Subcutaneous abdominal adipose tissue (tissue), 5 donors: ENCODE measurements around the gene ACKR3.

ENCODE experiments used
- H3K27ac ChIP-seq: one replicate; pipeline ENCODE4 v1.7.0; 2013; ENCODE audit warnings: low read depth, mild to moderate bottlenecking, inconsistent platforms, low read length, moderate library complexity
- H3K27me3 ChIP-seq, 5 donors: one replicate each; pipeline ENCODE4 v1.7.0; 2013; ENCODE audit warnings: low read length in 5 of 5, inconsistent platforms in 1 of 5; ENCODE audit not compliant: control insufficient read depth in 5 of 5, insufficient read depth in 4 of 5
- H3K36me3 ChIP-seq, 5 donors: one replicate each; pipeline ENCODE4 v1.7.0; 2013; ENCODE audit warnings: low read length in 5 of 5; ENCODE audit not compliant: control insufficient read depth in 5 of 5, insufficient read depth in 5 of 5
- H3K4me1 ChIP-seq, 5 donors: one replicate each; pipeline ENCODE4 v1.7.0; 2013; ENCODE audit warnings: low read length in 5 of 5, mild to moderate bottlenecking in 3 of 5, moderate library complexity in 1 of 5; ENCODE audit not compliant: control insufficient read depth in 5 of 5, insufficient read depth in 5 of 5
- H3K4me3 ChIP-seq, 5 donors: one replicate each; pipeline ENCODE4 v1.7.0; 2013; ENCODE audit warnings: low read length in 5 of 5, low read depth in 1 of 5
- H3K9ac ChIP-seq, 5 donors: one replicate each; pipeline ENCODE4 v1.7.0; 2013; ENCODE audit warnings: low read length in 5 of 5, mild to moderate bottlenecking in 4 of 5, moderate library complexity in 3 of 5
- H3K9me3 ChIP-seq, 5 donors: one replicate each; pipeline ENCODE4 v1.7.0; 2013; ENCODE audit warnings: low read length in 5 of 5; ENCODE audit not compliant: control insufficient read depth in 5 of 5
- donor health status: healthy.
- donor health status: healthy.
- donor health status: healthy.
- donor health status: healthy.
- donor health status: healthy.

ACKR3 gene

DNA sequence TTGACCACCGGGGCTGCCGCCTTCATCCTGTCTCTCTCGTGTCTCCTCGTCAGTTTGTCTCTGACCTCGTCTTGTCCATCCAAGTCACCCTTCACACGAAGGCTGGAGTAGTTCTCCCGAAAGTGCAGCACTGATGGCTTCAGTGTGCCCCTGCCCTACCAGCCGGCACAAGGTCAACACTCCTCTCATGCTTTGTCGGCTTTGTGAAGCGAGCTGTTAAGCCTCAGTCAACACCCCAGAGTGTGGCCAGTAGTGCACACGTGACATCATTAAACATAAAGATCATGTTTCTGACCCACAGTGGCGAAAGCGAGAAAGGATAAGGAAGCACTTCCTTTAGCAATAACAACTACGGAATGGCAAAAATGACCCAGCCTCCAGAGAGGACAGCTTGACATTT lies 23.2 kb downstream of the ACKR3 start:
- H3K9me3 ChIP-seq = peaks cover 0 to 4% (median 0%) of the 10 kb centered on the region in 5 donors
- no peaks in the 10 kb centered on the region for H3K27me3 ChIP-seq
- H3K9ac ChIP-seq = no peak overlapping the region
- no peak overlapping the region for H3K4me3 ChIP-seq
- no peak overlapping the region for H3K27ac ChIP-seq
- H3K4me1 ChIP-seq = no peaks in the 10 kb centered on the region
- H3K36me3 ChIP-seq = no peaks in the 10 kb centered on the region

DNA sequence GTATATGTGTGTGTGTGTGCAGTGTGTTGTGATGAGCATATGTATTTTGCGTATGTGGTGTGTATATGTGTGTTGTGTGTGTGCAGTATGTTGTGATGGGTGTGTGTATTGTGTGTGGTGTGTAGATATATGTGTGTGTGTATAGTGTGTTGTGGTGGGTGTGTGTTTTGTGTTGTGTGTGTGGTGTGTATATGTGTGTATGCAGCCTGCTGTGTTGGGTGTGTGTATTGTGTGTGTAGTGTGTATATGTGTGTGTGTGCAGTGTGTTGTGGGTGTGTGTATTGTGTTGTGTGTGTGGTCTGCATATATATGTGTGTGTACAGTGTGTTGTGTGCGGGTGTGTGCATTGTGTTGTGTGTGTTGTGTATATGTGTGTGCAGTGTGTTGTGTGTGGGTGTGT lies 23.9 kb downstream of the ACKR3 start:
- no peak overlapping the region for H3K27ac ChIP-seq
- peaks cover 0 to 4% (median 0%) of the 10 kb centered on the region in 5 donors for H3K9me3 ChIP-seq
- no peaks in the 10 kb centered on the region for H3K36me3 ChIP-seq
- no peaks in the 10 kb centered on the region for H3K4me1 ChIP-seq
- H3K4me3 ChIP-seq = no peak overlapping the region
- H3K27me3 ChIP-seq = no peaks in the 10 kb centered on the region
- H3K9ac ChIP-seq = no peak overlapping the region

DNA sequence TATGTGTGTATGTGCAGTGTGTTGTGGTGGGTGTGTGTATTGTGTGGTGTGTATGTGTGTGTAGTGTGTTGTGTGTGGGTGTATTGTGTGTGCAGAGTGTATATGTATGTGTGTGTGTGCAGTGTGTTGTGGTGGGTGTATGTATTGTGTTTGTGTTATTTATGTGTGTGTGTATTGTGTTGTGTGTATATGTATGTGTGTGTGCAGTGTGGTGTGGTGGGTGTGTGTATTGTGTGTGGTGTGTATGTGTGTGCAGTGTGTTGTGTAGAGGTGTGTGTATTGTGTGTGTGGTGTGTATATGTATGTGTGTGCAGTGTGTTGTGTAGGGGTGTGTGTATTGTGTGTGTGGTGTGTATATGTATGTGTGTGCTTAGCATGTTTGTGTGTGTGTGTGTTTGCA lies 24.3 kb downstream of the ACKR3 start:
- Histone ChIP-seq H3K36me3 (no peaks in the 10 kb centered on the region), H3K4me3 (no peak overlapping the region), H3K9ac (no peak overlapping the region), H3K27ac (no peak overlapping the region), H3K4me1 (no peaks in the 10 kb centered on the region), H3K27me3 (no peaks in the 10 kb centered on the region), H3K9me3 (peaks cover 0 to 4% (median 0%) of the 10 kb centered on the region in 5 donors)

DNA sequence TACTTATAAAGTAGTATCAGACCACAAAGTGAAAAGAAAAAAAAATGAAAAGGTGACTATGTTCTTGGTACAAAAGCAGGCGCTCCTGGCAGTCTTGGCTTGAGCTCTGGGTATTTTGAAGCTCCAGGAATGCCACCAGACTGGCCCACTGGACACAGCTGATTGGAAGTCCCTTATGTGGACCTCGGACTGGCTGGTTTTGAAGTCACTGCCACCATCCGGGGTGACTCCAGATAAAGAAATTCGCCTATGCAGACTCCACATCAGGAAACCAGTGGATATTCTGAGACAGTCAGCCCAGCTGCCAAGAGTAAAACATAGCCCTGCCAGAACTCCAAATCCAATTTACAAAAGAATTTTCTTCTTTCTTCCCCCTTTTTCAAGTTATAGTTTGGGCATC lies 28.0 kb downstream of the ACKR3 start:
- peaks cover 0 to 2% (median 0%) of the 10 kb centered on the region in 5 donors for H3K9me3 ChIP-seq
- H3K36me3 ChIP-seq = no peaks in the 10 kb centered on the region
- no peaks in the 10 kb centered on the region for H3K27me3 ChIP-seq
- no peak overlapping the region for H3K9ac ChIP-seq
- no peak overlapping the region for H3K27ac ChIP-seq
- no peaks in the 10 kb centered on the region for H3K4me1 ChIP-seq
- no peak overlapping the region for H3K4me3 ChIP-seq

DNA sequence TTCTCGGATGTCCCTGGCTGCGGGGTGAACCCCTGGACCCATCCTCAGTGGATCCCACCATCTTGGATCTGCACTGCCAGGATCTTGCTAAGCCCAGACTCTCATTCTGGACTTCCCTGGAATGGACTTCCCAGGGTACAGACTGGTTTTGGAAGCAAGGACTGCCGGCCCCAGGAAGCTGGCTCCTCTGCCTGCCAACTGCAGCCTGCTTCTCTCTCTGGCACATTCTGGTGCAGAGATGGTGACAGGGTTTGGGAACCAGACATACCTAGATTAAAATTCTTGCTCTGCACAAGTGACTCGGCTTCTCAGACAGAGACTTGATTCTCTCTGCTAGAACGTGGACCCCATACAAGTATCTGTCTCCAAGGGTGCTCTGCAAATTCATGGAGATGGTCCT lies 29.4 kb downstream of the ACKR3 start:
- no peak overlapping the region for H3K4me3 ChIP-seq
- H3K4me1 ChIP-seq = no peaks in the 10 kb centered on the region
- H3K9ac ChIP-seq = no peak overlapping the region
- no peaks in the 10 kb centered on the region for H3K36me3 ChIP-seq
- no peaks in the 10 kb centered on the region for H3K27me3 ChIP-seq
- H3K27ac ChIP-seq = no peak overlapping the region
- peaks cover 0 to 2% (median 0%) of the 10 kb centered on the region in 5 donors for H3K9me3 ChIP-seq

DNA sequence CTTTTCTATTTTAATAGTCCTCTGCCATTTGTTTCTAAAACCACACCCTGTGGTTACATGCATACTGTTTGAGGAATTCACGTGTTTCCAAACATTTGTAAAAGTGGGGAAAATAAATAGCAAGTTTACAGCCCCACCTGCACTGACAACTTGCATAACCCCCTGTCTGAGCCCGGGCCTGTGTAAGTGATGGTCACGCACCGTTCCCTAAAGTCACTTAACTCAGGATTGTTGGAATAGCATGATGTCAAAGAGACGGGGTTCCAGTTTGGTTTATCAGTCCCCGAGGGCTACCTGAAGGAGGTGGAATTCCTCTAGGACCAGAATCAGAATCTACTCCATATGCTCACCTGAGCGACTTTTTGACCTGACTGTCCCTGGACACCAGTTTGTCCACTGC lies 30.5 kb downstream of the ACKR3 start:
- H3K9ac ChIP-seq = no peak overlapping the region
- no peak overlapping the region for H3K27ac ChIP-seq
- no peaks in the 10 kb centered on the region for H3K27me3 ChIP-seq
- no peak overlapping the region for H3K4me3 ChIP-seq
- peaks cover 0 to 2% (median 0%) of the 10 kb centered on the region in 5 donors for H3K9me3 ChIP-seq
- H3K4me1 ChIP-seq = no peaks in the 10 kb centered on the region
- H3K36me3 ChIP-seq = no peaks in the 10 kb centered on the region

DNA sequence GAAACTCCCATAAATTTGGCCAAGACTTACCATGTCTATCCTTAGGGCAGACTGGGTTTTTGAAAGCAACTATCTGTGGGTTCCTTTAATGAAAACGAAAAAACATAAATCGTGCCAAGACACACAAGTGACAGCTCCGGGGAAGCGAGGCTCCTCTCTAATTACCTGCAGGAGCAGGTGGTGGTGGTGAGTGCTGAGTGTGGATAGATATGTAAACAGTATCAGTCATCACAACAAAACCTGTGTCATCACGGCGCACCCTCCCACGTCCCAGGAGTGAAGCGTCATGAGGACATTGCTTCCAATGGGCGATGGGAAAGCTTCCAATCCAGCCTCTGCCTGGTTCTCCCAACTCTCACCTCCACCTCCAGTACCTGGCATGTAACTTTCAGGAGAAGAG lies 31.3 kb downstream of the ACKR3 start:
- H3K9me3 ChIP-seq = no peaks in the 10 kb centered on the region
- no peaks in the 10 kb centered on the region for H3K36me3 ChIP-seq
- no peaks in the 10 kb centered on the region for H3K4me1 ChIP-seq
- no peak overlapping the region for H3K27ac ChIP-seq
- H3K4me3 ChIP-seq = no peak overlapping the region
- no peak overlapping the region for H3K9ac ChIP-seq
- no peaks in the 10 kb centered on the region for H3K27me3 ChIP-seq

DNA sequence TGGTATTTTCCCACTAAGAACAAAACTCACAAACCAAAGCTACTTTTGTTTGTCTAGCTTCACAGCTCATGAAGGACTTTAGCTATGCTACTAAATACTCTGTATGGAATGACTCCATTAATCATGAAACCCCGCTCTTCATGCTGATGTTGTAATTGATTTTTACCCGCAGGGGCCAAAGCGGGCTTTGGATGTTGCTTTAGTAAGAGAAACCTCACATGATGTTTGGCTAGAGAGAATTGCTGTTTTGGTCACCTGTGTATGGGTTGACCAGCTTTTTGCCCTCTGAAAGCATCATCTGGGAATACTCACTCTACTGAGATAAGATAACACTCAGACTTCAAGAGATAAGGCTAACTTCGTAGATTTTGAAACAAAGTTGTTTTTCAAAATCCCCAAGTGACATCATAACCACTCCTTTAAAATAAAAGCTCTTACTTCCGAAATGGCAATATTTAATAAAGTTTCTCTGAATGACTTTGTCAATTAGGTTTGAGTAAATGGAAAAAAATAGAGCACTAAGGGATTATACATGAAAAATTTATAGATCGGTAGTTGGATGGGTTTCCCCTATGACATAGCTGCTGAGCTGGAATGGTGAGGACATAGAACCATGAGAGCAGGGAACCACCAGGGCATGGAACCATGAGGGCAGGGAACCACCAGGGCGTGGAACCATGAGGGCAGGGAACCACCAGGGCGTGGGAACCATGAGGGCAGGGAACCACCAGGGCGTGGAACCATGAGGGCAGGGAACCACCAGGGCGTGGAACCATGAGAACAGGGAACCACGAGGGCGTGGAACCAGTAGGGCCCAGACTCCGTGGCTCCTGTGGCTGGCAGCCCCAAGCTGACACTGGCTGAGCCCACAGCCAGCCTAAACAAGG lies 31.9 kb downstream of the ACKR3 start:
- no peaks in the 10 kb centered on the region for H3K9me3 ChIP-seq
- H3K27ac ChIP-seq = no peak overlapping the region
- no peaks in the 10 kb centered on the region for H3K36me3 ChIP-seq
- H3K4me3 ChIP-seq = no peak overlapping the region
- no peak overlapping the region for H3K9ac ChIP-seq
- H3K4me1 ChIP-seq = no peaks in the 10 kb centered on the region
- peaks cover 0 to 2% (median 0%) of the 10 kb centered on the region in 5 donors for H3K27me3 ChIP-seq

DNA sequence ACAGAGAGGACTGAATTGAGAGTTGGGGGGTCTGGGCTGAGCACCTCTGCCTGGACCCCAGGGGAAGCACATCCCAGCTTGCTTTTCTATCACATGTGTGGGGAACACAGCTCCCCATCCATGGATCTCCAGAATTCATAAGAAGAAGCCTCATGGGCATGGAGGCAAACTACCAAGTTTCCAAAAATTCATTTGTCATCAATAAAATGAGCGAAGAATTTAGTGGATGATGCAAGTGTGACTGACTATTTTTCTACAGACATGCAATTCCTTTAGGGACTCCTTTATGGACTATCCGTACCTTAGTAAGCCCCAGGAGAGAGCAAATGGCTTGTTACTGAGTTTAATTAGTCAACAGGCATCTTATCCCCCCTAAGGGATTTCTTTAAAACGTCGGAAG lies 33.1 kb downstream of the ACKR3 start:
- no peak overlapping the region for H3K9ac ChIP-seq

DNA sequence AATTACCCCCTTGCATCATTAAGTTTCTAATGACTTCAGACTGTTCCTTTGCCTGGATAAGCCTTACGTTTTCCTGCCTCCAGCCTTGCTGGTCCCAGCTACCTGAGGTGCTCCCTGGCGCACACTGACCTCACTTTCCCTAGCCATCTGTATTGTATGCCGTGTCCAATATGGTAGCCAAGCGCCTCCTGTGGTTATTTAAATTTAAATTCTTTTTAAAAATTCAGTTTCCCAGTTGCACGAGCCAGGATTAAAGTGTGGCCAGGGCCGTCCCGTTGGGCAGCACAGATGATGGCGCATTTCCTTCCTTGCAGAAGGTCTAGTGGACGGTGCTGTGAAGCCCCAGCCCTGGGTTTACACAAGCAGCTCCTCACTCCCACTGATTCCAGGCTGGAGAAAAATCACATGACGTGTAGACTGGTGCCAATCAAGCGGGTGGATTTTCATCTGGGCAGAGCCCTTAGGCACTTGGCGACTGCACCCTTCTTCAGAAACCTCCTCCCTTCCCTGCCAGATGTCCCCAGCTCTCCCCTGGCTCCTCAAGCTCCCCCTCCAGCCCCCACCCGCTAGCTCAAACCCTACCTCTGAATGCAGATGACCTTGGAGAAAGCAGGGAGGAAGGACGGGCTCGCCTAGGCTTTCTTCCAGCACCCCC lies 33.9 kb downstream of the ACKR3 start:
- H3K9ac ChIP-seq = no peak overlapping the region
- no peaks in the 10 kb centered on the region for H3K36me3 ChIP-seq
- no peak overlapping the region for H3K4me3 ChIP-seq
- no peak overlapping the region for H3K27ac ChIP-seq
- no peaks in the 10 kb centered on the region for H3K9me3 ChIP-seq
- H3K27me3 ChIP-seq = peaks cover 0 to 2% (median 0%) of the 10 kb centered on the region in 5 donors
- H3K4me1 ChIP-seq = peaks cover 0 to 14% (median 12%) of the 10 kb centered on the region in 5 donors

More for the DNA sequence above, 33.1 kb downstream of the ACKR3 start:
- peaks cover 0 to 6% (median 4%) of the 10 kb centered on the region in 5 donors for H3K4me1 ChIP-seq
- peaks cover 0 to 2% (median 0%) of the 10 kb centered on the region in 5 donors for H3K27me3 ChIP-seq
- H3K4me3 ChIP-seq = no peak overlapping the region
- H3K36me3 ChIP-seq = no peaks in the 10 kb centered on the region
- H3K9me3 ChIP-seq = no peaks in the 10 kb centered on the region
- no peak overlapping the region for H3K27ac ChIP-seq
